AG04449 (cell line): ENCODE measurements around the gene MST1R.
"Not testable (repeated sequence)": the region's sequence is repeated elsewhere in the genome, so short reads cannot be mapped to it uniquely, and the experiment has no call there.

Experiments
- CTCF ChIA-PET: fragments of 350-600 bp; formaldehyde crosslinking; extraction: SDS; loops from one replicate; lab custom pipeline; 2021; ENCODE audit warnings: antibody characterized with exemption; lab: Yijun Ruan, JAX
- POLR2A ChIA-PET: fragments of 400-600, 350-600 bp; formaldehyde crosslinking; extraction: SDS; loops from one replicate; lab custom pipeline; 2020; ENCODE audit warnings: antibody characterized with exemption, inconsistent platforms; lab: Yijun Ruan, JAX
- DNase-seq: peaks from one replicate; pipeline ENCODE4 v3.0.0-alpha.2; 2010; ENCODE audit warnings: low read depth, low spot score
- H3K4me3 ChIP-seq: 2 replicates; pipeline ENCODE4 v1.5.1; 2011; ENCODE audit warnings: low read depth, mild to moderate bottlenecking, control low read depth, low read length
- TF ChIP-seq, protein P1 (sequence below): IDR thresholded peaks from one replicate; pipeline ENCODE4 v1.5.1; 2011; ENCODE audit warnings: mild to moderate bottlenecking, moderate library complexity, low read length, control low read depth, inconsistent platforms; ENCODE audit not compliant: insufficient read depth; ENCODE audit errors: missing control alignments

MST1R gene

DNA sequence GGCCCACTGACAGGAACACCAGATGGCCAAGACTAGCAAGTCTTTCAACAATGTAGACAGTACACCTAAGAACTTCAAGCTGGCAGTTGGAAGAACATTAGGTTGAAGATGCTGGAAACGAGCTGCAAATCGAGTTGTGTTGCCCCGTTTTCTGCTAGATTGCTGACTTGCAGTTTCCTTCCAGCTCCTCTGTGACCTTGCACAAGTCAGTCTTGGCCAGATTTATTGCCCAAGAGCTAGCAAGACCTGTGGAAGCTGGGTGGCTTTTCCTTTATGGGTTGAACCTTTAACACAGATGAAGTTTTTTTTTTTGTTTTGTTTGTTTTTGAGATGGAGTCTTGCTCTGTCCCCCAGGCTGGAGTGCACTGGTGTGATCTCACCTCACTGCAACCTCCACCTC is 33.4 kb upstream of the MST1R start:
- DNase-seq, result no peak
- ChIA-PET POLR2A (no interaction called here), CTCF (no interaction called here)
- H3K4me3 ChIP-seq, result no peak overlapping the region
- TF ChIP-seq, protein P1, sequence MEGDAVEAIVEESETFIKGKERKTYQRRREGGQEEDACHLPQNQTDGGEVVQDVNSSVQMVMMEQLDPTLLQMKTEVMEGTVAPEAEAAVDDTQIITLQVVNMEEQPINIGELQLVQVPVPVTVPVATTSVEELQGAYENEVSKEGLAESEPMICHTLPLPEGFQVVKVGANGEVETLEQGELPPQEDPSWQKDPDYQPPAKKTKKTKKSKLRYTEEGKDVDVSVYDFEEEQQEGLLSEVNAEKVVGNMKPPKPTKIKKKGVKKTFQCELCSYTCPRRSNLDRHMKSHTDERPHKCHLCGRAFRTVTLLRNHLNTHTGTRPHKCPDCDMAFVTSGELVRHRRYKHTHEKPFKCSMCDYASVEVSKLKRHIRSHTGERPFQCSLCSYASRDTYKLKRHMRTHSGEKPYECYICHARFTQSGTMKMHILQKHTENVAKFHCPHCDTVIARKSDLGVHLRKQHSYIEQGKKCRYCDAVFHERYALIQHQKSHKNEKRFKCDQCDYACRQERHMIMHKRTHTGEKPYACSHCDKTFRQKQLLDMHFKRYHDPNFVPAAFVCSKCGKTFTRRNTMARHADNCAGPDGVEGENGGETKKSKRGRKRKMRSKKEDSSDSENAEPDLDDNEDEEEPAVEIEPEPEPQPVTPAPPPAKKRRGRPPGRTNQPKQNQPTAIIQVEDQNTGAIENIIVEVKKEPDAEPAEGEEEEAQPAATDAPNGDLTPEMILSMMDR, result no peak

DNA sequence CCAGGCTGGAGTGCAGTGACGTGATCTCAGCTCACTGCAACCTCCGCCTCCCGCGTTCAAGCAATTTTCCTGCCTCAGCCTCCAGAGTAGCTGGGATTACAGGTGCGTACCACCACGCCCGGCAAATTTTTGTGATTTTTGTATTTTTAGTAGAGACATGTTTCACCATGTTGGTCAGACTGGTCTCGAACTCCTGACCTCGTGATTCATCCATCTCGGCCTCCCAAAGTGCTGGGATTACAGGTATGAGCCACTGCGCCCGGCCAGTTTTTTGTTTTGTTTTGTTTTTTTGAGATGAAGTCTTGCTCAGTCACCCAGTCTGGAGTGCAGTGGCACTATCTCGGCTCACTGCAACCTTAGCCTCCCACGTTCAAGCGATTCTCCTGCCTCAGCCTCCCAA is 28.6 kb upstream of the MST1R start:
- CTCF ChIA-PET, POLR2A ChIA-PET, DNase-seq, H3K4me3 ChIP-seq: not testable (repeated sequence)

GRCh38 chr3:49930922-49931321 is 27.2 kb upstream of the MST1R start:
- ChIA-PET CTCF (no interaction called here), POLR2A (interaction anchor here (4.7 kb wide), 1 partner anchor 9 kb away, joined by 42 read pairs; the partner anchor contains the start of gene RBM6)
- TF ChIP-seq, protein P1, result no peak
- H3K4me3 ChIP-seq, result no peak overlapping the region
- DNase-seq, result no peak

DNA sequence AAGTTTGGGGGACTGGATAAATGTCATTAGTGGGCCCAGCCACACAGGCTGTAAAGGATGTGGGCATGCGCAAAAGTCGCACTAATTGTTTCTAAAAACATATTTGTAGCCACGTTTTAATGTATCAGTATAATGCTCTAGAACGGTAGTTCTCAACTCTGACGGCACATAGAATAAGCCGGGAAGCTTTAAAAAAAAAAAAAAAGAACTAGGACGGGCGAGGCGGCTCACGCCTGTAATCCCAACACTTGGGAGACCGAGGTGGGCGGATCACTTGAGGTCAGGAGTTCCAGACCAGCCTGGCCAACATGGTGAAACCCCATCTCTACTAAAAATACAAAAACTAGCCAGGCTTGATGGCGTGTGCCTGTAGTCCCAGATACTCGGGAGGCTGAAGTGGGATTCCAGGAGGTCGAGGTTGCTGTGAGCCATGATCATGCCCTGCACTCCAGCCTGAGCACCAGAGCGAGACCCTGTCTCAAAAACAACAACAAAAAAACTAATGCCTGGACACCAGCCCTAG is 26.6 kb upstream of the MST1R start:
- DNase-seq, result no peak
- TF ChIP-seq, protein P1, result no peak
- POLR2A ChIA-PET, result interaction anchor here (1.1 to 4.7 kb wide), 4 partner anchors 10 to 127 kb away, joined by 3 to 42 read pairs (median 4); partner anchors contain the start of genes INKA1 and RBM6
- peak overlapping the region; percentile 86 for H3K4me3 ChIP-seq
- CTCF ChIA-PET, result interaction anchor here (0.9 to 3.0 kb wide), 8 partner anchors 9 to 229 kb away, joined by 3 to 22 read pairs (median 5); partner anchors contain the start of genes INKA1 and RBM6

- H3K4me3 ChIP-seq, result peak within 1 kb of the TSS; percentile 86
- no peak for DNase-seq
- CTCF ChIA-PET, result interaction anchor here (0.7 to 3.0 kb wide), 13 partner anchors 10 to 229 kb away, joined by 3 to 22 read pairs (median 4); partner anchors contain the start of genes INKA1 and RBM6
- POLR2A ChIA-PET, result interaction anchor here (0.6 to 4.7 kb wide), 6 partner anchors 11 to 335 kb away, joined by 3 to 42 read pairs (median 3); partner anchors contain the start of genes INKA1 and RBM6
- TF ChIP-seq, protein P1, result peak; percentile 25
Observed at GRCh38 chr3:49929291-49930167, 25.9 kb upstream of the MST1R start, which contains the start of gene MON1A. TSS of gene MON1A (minus strand) at chr3:49929811. CDS start at chr3:49913346, 16,465 bp downstream.

DNA sequence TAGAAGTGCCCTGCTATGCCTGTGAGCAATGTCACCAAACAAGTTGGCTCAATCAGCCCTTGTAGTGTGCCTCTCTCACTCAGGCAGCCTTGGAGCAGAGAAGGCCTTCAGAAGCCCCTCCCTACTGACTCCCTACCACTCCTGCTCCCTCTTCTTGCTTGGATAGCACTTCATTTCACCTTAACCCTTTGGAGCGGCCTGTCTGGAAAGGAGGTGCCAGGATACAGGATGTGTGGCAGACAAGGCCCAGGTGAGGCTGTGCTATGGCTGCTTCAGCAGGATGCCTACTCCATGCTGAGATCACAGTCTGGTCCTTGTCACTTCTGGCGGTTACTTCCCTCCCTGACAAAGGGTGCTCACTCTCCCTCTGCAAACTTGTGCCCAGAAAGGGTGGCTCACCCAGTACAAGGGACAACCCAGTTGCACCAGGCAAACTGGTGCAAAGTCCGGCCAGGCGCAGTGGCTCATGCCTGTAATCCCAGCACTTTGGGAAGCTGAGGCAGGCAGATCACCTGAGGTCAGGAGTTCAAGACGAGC is 24.9 kb upstream of the MST1R start:
- DNase-seq, result no peak
- CTCF ChIA-PET, result interaction anchor here (0.7 to 3.0 kb wide), 10 partner anchors 9 to 228 kb away, joined by 3 to 22 read pairs (median 4); partner anchors contain the start of genes INKA1 and RBM6
- TF ChIP-seq, protein P1, result no peak
- H3K4me3 ChIP-seq, result peak overlapping the region; percentile 2
- POLR2A ChIA-PET, result interaction anchor here (4.7 kb wide), 1 partner anchor 12 kb away, joined by 42 read pairs; the partner anchor contains the start of gene RBM6
